DOHH2 (cell line): Measurements from ENCODE around the gene CCBE1.

ENCODE experiments used
- CTCF ChIP-seq: fragments of 200-600 bp; sonication (generic); IDR thresholded peaks from one replicate; pipeline ENCODE4 v1.5.1; 2014; ENCODE audit warnings: antibody characterized with exemption, mild to moderate bottlenecking, low read depth, low read length; ENCODE audit not compliant: poor library complexity, severe bottlenecking
- EZH2phosphoT487 ChIP-seq: fragments of 200-600 bp; sonication (generic); IDR thresholded peaks from 2 replicates; pipeline ENCODE4 v1.6.1; 2017; ENCODE audit warnings: borderline replicate concordance, mild to moderate bottlenecking, antibody characterized with exemption, low read length, moderate library complexity, mixed read lengths

DNA sequence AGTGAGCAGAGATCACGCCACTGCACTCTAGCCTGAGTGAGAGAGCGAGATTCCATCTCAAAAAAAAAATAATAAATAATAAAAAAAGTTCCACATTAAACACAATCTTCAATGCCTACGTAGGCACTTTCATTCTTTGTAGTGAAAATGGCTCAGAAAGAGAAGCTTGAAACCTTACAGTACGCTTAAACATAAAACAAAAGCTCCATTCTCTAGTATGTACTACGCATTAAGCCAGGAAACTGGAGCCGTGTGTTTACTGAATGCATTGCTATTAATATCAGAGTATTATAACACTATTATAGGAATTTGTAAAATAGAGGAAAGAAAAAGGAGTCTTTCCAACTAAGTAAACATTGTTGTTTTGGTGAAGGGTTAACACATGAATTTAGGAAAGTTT is 296.8 kb downstream of the CCBE1 start:
- TF ChIP-seq CTCF = no peak
- TF ChIP-seq EZH2phosphoT487 = no peak
